GM21515 (cell line): ENCODE measurements around the gene ITFG1.
A peak's percentile ranks its signal among the peaks of the same experiment; 100 is the strongest.
"Not testable (repeated sequence)": the region's sequence is repeated elsewhere in the genome, so short reads cannot be mapped to it uniquely, and the experiment has no call there.

ENCODE experiments used
- ATAC-seq: cut with Tn5 transposase; IDR thresholded peaks from one replicate; pipeline ENCODE4 v1.9.1; 2021; ENCODE audit not compliant: unreplicated experiment

The ITFG1 gene

GRCh38 chr16:47424846-47425245, 36.0 kb downstream of the ITFG1 start:
- ATAC-seq, result no peak

- no peak for ATAC-seq
These were observed 44.0 kb downstream of the ITFG1 start for GRCh38 chr16:47416869-47417268.

GRCh38 chr16:47413041-47413440, 47.8 kb downstream of the ITFG1 start:
- ATAC-seq, result no peak

- ATAC-seq, result no peak
These were observed 52.4 kb downstream of the ITFG1 start for GRCh38 chr16:47408491-47408890.

- ATAC-seq, result no peak
These were observed 64.9 kb downstream of the ITFG1 start for GRCh38 chr16:47395733-47396498.

GRCh38 chr16:47392081-47392480, 68.8 kb downstream of the ITFG1 start:
- peak; percentile 77 for ATAC-seq

- ATAC-seq, result no peak
These were observed 72.2 kb downstream of the ITFG1 start for GRCh38 chr16:47388705-47389104.

- ATAC-seq, result no peak
These were observed 73.7 kb downstream of the ITFG1 start for GRCh38 chr16:47387026-47387734.

GRCh38 chr16:47386201-47386718, 74.6 kb downstream of the ITFG1 start:
- ATAC-seq, result no peak

- ATAC-seq, result no peak
These were observed 78.5 kb downstream of the ITFG1 start for GRCh38 chr16:47382362-47382761.

- ATAC-seq, result no peak
These were observed 83.7 kb downstream of the ITFG1 start for GRCh38 chr16:47377154-47377553.

GRCh38 chr16:47375423-47375822, 85.4 kb downstream of the ITFG1 start:
- ATAC-seq, result no peak

GRCh38 chr16:47374629-47375028, 86.2 kb downstream of the ITFG1 start:
- no peak for ATAC-seq

GRCh38 chr16:47371271-47372014, 89.4 kb downstream of the ITFG1 start:
- no peak for ATAC-seq

GRCh38 chr16:47370536-47370935, 90.3 kb downstream of the ITFG1 start:
- ATAC-seq, result no peak

- ATAC-seq, result no peak
These were observed 94.6 kb downstream of the ITFG1 start for GRCh38 chr16:47366228-47366627.

- no peak for ATAC-seq
These were observed 97.1 kb downstream of the ITFG1 start for GRCh38 chr16:47363761-47364160.

GRCh38 chr16:47359478-47359877, 101.4 kb downstream of the ITFG1 start:
- no peak for ATAC-seq

- no peak for ATAC-seq
These were observed 102.0 kb downstream of the ITFG1 start for GRCh38 chr16:47358816-47359215.

GRCh38 chr16:47349029-47349428, 111.8 kb downstream of the ITFG1 start:
- ATAC-seq, result not testable (repeated sequence)

GRCh38 chr16:47347021-47347696, 113.7 kb downstream of the ITFG1 start:
- not testable (repeated sequence) for ATAC-seq
